HG03439 (cell line): ENCODE data around the gene OR2A42.
"Not testable (repeated sequence)": the region's sequence is repeated elsewhere in the genome, so short reads cannot be mapped to it uniquely, and the experiment has no call there.

Experiments
- ATAC-seq: cut with Tn5 transposase; IDR thresholded peaks from one replicate; pipeline ENCODE4 v1.9.1; 2021; ENCODE audit warnings: mild to moderate bottlenecking, moderate library complexity; ENCODE audit not compliant: unreplicated experiment

Gene OR2A42, protein sequence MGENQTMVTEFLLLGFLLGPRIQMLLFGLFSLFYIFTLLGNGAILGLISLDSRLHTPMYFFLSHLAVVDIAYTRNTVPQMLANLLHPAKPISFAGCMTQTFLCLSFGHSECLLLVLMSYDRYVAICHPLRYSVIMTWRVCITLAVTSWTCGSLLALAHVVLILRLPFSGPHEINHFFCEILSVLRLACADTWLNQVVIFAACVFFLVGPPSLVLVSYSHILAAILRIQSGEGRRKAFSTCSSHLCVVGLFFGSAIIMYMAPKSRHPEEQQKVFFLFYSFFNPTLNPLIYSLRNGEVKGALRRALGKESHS

DNA sequence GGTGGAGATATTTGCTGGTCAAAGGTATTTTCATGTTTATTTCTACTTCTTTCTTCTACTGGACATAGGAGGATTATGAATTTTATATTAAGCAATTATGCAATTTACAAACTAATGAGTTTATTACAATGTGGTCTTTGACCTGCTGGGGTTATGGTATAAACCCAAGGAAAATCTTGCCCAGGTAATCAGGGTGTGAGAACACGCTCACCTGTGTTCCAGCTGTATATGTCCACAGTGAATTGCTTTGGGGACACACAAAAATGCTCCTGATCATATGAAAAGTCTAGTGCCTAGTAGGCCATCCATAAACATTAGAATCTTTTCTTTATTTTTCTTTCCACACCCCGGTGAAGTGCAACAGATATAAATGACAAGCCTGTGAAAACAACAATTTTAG is at the start of gene OR2A42:
TSS of gene OR2A42 (minus strand) at position 241 of the 400 bp plus-strand sequence. CDS start 6,762 bp downstream, outside the sequence.
- ATAC-seq: not testable (repeated sequence)

DNA sequence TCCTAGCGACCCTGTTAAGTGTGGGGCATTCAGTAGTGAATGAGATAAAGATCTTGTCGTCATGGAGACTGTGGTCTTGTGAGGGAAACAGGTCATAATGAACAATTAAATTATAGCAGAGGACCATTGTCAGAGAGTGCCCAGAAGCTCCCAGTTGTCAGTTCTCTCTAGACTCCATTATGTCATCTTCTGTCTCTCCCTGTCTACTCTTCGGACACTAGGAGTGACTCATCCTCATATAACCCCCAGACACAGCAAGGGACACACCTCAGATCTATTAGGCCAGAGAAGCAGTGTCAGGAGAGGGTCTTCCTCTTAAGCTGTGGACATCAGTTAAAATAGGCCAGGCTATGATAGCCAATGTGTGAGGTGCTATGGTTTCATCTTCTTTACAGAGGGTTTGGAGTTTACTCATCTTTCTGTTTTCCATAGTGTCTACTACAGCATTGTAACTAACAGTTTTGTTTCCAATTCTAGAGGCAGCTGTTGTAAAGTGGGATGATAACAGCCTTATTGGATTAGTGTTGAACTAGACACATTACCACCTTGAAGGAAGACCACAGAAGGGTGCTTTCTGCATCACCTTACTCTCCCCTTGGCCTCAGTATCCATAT is 47.9 kb upstream of the OR2A42 start:
- not testable (repeated sequence) for ATAC-seq

GRCh38 chr7:144283716-144284115 is 44.3 kb upstream of the OR2A42 start:
- not testable (repeated sequence) for ATAC-seq

- not testable (repeated sequence) for ATAC-seq
These were observed 43.1 kb upstream of the OR2A42 start for GRCh38 chr7:144282490-144282889.

DNA sequence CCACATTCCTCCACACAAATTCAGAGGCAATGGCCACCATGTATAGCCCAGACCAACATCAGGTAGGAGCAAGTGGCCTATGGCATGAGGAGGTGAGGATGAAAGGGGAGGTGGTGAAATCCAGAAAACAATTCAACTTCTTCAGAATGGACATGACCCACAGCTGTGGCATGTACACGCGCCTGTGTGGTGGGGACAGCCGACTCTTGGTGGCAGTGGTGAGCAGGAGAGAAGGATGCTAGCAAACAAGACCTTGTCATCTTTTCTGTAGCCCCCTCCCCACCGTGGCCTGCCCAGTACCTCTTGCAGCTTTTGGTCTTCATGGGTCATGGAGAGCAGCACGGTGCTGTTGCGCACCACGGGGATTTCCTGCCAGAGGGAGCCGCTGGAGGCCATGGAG is 42.6 kb upstream of the OR2A42 start:
- ATAC-seq: not testable (repeated sequence)

DNA sequence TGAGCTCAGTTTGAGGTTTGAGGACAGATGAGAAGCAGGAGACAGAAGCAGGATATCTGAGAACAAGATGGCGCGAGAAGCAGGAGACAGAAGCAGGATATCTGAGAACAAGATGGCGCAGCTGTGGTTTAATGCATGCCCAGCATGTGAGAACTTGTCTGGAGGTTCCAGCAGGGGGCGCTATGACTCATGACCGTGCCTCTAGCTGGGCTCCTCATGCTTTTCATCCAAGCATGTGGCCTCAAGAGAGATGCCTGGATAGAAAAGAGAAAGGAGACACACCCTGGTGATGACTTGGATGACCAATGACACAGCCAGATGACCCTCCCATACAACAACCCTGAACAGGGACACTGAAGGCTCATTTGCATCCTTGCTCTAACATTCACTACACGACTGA is 40.6 kb upstream of the OR2A42 start:
- not testable (repeated sequence) for ATAC-seq

DNA sequence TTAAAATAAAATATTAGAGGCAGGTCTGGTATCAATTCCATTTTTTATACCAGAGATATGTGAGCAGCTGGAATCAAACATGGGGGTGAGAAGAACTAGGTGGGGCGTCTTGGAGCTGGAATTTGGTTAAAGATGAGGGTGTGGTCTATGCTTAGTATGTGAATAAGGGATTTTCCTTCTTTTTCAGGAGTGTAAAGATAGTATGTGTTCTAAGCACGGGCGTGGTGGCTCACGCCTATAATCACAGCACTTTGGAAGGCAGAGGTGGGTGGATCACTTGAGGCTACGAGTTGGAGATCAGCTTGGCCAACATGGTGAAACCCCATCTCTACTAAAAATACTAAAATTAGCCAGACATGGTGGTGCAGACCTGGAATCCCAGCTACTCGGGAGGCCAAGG is 35.9 kb upstream of the OR2A42 start:
- not testable (repeated sequence) for ATAC-seq

- not testable (repeated sequence) for ATAC-seq
These were observed 29.8 kb upstream of the OR2A42 start, which contains the start of gene CTAGE8 for GRCh38 chr7:144269188-144269587. TSS of gene CTAGE8 (minus strand) at chr7:144269288. CDS start at chr7:144269250, 38 bp downstream.

GRCh38 chr7:144264692-144265091 is 25.3 kb upstream of the OR2A42 start, which contains the start of gene OR2A7:
TSS of gene OR2A7 (minus strand) at chr7:144264792. CDS start at chr7:144259628, 5,164 bp downstream.
- ATAC-seq: not testable (repeated sequence)

GRCh38 chr7:144262128-144262527 is 22.7 kb upstream of the OR2A42 start:
- not testable (repeated sequence) for ATAC-seq

GRCh38 chr7:144259067-144259466 is 19.7 kb upstream of the OR2A42 start:
- ATAC-seq: not testable (repeated sequence)

- ATAC-seq: no peak
These were observed 16.7 kb upstream of the OR2A42 start for GRCh38 chr7:144256112-144256511.

- no peak for ATAC-seq
These were observed 16.1 kb upstream of the OR2A42 start for GRCh38 chr7:144255471-144255897.

GRCh38 chr7:144252307-144252706 is 12.9 kb upstream of the OR2A42 start:
- not testable (repeated sequence) for ATAC-seq

DNA sequence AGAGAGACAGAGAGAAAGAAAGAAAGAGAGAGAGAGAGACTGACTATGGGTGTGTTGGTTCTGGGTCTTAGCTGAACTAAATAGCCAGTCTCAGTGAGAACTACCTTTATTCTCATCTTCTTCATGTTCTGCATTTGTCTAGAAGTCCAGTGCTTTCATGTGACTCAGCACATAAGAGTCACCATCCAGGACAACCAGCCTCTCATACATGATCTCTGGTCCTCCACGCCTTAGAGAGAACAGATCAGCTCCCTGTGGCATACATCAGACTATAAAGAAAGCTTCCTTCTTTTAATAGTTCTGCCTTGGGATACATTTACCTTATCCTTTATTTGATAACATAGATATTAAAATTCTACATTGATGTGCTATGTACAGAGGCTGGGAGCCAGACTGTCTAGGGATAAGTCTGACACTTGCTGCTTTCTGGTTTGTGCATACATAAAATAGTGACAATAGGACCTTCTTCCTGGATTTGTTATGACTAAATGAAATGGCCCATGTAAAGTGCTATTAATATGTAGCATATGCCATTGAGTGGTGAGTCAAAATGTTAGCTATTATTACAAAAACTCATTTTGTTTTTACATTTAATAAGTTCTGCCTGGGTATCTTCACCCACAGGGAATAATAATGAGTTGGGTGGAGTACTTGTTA is 8.4 kb upstream of the OR2A42 start:
- ATAC-seq: not testable (repeated sequence)

GRCh38 chr7:144246967-144247366 is 7.6 kb upstream of the OR2A42 start:
- ATAC-seq: not testable (repeated sequence)

DNA sequence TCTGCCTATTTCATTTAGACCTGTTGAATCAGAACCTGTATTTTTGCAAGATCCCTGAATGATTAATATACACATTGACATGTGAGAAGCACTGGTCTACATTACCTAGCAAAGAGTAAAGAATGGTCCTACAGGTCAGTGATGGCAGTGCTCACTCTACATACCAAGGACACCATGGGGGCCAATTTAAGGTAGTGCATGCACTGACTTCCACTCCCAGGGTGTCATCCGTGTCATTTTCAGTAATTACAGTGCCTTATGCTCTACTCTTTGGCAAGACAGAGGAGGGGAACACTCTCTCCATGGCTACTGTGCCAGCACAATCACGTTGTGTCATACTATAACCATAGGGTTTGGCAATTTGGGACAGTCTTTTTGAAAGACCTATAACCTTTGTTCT is 6.0 kb upstream of the OR2A42 start:
- not testable (repeated sequence) for ATAC-seq

GRCh38 chr7:144238530-144239082 is 799 bp downstream of the OR2A42 start:
- ATAC-seq: not testable (repeated sequence)

DNA sequence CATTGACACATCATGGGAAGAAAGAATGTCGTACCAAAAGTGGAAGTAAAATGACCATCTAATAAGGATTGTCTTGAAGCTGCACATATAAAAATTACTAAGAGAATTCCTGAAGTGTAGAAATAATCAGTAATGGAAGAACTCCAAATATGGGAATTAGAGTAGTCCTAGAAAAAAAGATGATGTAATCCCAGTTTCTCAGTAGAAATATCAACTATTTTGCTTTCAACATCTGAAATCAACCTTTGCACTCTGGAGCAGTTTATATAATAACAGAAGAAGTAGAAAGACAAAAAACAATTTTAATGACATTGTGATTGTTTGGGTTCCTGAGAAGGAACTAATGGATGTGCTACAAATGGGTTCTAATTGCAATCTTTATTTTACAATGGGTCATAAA is 6.4 kb downstream of the OR2A42 start:
- not testable (repeated sequence) for ATAC-seq

- ATAC-seq: not testable (repeated sequence)
These were observed 8.4 kb downstream of the OR2A42 start for GRCh38 chr7:144231027-144231426.

GRCh38 chr7:144228810-144229209 is 10.6 kb downstream of the OR2A42 start:
- ATAC-seq: not testable (repeated sequence)
